ENCODE measurements around the gene NAA11.
"Not testable (repeated sequence)": the region's sequence is repeated elsewhere in the genome, so short reads cannot be mapped to it uniquely, and the experiment has no call there.

Gene NAA11

GRCh38 chr4:79288185-79288584, 37.7 kb downstream of the NAA11 start:
- Histone ChIP-seq H3K4me3 (no peak overlapping the region), H3K27ac (no peak overlapping the region)
- no peak for DNase-seq (ENCODE audit: low spot score)
- no peak for TF ChIP-seq CTCF (IDR thresholded peaks at IDR 0.05)

GRCh38 chr4:79287718-79288117, 38.1 kb downstream of the NAA11 start:
- Histone ChIP-seq H3K4me3 (no peak overlapping the region), H3K27ac (no peak overlapping the region)
- no peak for DNase-seq (ENCODE audit: low spot score)
- TF ChIP-seq CTCF (IDR thresholded peaks at IDR 0.05) = no peak

- Histone ChIP-seq H3K27ac (no peak overlapping the region), H3K4me3 (no peak overlapping the region)
- no peak for DNase-seq (ENCODE audit: low spot score)
- no peak for TF ChIP-seq CTCF (IDR thresholded peaks at IDR 0.05)
Observed at GRCh38 chr4:79287076-79287475, 38.8 kb downstream of the NAA11 start.

GRCh38 chr4:79281566-79282359, 44.1 kb downstream of the NAA11 start:
- no peak for DNase-seq (ENCODE audit: low spot score)
- no peak overlapping the region for H3K4me3 ChIP-seq
- H3K27ac ChIP-seq = no peak overlapping the region
- TF ChIP-seq CTCF (IDR thresholded peaks at IDR 0.05) = no peak

- H3K27ac ChIP-seq; DNase-seq (ENCODE audit: low spot score); H3K4me3 ChIP-seq: not testable (repeated sequence)
Observed at GRCh38 chr4:79277467-79277866, 48.4 kb downstream of the NAA11 start.

GRCh38 chr4:79273915-79274314, 51.9 kb downstream of the NAA11 start:
- no peak for TF ChIP-seq CTCF (IDR thresholded peaks at IDR 0.05)
- DNase-seq (ENCODE audit: low spot score) = no peak
- H3K4me3 ChIP-seq = no peak overlapping the region
- H3K27ac ChIP-seq = no peak overlapping the region

- DNase-seq (ENCODE audit: low spot score) = no peak
- no peak for TF ChIP-seq CTCF (IDR thresholded peaks at IDR 0.05)
- H3K4me3 ChIP-seq = no peak overlapping the region
- no peak overlapping the region for H3K27ac ChIP-seq
Observed at GRCh38 chr4:79272761-79273160, 53.1 kb downstream of the NAA11 start.
